Activated naive CD4-positive, alpha-beta T cell (primary cell): ENCODE measurements around the gene STUB1.

ENCODE experiments used
- DNase-seq, 4 experiments: peaks; one replicate each; lab custom pipeline; 2025; lab: John Stamatoyannopoulos, UW

The STUB1 gene

GRCh38 chr16:644556-644955 is 35.7 kb upstream of the STUB1 start:
- no peak for DNase-seq

DNA sequence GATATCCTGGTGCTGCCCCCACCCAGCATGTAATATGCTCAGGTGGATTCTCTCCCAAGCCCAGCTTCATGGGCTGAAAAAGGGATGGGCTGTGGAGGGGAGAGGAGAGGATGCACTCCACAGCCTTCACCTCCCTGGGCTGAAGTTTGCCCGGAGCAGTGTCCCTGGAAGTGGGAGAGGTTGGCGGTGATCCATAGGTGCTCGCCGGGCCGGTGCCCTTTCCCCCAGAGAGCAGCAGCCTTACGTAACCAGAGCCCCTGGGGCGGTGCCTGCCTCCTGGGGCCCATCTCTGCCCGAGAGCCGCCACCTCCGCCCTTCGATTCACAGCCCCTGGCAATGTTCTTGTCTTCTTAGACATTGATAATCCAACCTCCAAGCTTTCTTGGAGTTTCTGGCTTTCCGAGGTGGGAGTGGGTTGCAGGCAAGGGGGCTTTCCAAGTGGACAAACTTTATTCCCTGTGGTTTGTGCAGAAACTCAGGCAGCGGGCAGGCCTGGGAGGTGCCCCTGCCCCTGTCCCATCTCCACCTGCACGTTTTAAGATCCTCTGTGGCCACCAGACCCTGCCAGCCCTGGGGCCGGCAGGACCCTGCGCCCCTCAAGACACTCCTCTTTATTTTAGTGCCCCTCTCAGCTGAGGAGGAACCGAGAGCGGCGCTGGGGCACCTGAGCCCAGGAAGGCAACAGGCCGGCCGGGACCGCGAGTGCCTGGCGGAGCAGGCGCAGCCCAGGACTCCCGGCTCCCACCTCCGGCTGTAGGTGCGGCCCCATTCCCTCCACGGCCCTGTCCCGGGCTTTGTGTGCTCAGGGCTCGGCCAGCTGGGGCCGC is 34.1 kb upstream of the STUB1 start:
- DNase-seq, result no peak

DNA sequence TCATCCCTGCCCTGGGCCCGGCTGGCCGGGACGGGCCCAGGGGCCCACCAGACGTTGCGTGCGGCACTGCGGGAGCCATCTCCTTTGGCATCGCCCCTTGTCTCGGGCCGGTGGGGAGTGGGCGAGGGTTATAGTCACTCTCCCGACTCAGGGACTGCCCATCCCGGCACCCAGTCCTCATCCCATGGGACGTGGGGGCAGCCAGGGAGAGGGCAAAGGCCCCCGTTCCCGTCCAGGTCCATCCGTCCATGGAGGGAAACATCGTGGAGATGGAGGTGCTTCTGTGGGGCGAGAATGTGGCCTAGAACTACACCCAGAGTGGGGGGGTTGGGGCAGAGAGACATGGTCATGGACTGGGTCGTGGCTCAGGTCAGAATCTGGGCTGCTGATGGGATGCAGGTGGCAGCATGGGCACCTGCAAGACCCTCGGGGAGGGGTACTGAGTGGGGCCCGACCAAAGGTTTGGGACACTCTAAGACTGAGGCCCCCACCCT is 33.5 kb upstream of the STUB1 start:
- DNase-seq, result no peak

- no peak for DNase-seq
Observed at GRCh38 chr16:647173-647902, 32.9 kb upstream of the STUB1 start.

DNA sequence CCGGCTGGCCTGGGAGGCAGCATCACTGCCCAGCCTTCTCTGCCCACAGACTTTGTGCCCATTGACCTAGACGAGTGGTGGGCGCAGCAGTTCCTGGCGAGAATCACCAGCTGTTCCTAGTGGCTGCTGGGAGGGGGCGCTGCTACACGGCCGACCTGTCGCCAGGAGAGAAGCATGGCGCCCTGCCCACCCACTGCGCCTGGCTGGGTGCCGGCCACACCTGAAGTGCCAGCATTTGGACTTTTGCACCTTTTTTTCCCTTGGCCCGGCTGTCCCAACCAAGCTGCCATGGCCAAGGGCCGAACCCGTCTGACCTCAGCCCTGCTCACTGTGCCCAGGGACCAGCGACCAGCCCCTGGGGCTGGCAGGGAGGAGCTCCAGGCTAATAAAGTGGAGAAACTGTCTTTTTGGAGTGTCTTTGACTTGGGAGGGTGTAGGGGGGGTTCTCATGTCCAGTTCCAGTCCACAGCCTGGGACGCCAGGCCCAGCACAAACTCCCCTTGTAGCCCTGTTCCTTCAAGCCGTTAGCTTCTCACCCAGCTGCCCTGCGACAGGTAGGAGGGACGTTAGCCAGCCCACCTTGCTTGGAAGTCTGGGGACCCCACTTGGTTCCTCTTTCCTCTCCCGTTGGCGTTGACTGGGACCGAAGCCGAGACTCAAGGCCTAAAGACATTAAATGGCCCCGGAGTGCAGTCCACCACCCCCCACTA is 32.0 kb upstream of the STUB1 start:
- DNase-seq, result no peak

GRCh38 chr16:648781-649589 is 31.2 kb upstream of the STUB1 start, which contains the start of gene WDR90:
Gene WDR90, plus strand, starts transcription at chr16:649365. Its CDS starts 52 bp downstream, at chr16:649417.
- peak; percentile 77 to 90 (median 80) for DNase-seq

- DNase-seq, result no peak
Observed at GRCh38 chr16:649631-650030, 30.6 kb upstream of the STUB1 start.

DNA sequence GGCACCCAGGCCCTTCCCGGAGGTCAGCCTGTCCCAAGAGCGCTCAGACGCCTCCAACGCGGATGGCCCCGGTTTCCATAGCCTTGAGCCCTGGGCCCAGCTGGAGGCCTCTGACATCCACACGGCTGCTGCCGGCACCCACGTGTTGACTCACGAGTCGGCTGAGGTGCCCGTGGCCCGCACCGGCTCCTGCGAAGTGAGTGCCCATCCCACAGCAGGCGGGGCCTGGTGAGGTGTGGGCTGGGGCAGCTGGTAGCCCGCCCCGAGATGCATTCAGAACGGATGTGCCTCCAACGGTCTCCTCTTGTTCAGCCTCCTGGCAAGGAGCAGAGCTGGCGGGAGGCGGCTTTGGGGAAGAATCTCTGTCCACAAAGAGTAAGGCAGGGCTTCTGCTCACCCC is 28.4 kb upstream of the STUB1 start:
- DNase-seq, result no peak

DNA sequence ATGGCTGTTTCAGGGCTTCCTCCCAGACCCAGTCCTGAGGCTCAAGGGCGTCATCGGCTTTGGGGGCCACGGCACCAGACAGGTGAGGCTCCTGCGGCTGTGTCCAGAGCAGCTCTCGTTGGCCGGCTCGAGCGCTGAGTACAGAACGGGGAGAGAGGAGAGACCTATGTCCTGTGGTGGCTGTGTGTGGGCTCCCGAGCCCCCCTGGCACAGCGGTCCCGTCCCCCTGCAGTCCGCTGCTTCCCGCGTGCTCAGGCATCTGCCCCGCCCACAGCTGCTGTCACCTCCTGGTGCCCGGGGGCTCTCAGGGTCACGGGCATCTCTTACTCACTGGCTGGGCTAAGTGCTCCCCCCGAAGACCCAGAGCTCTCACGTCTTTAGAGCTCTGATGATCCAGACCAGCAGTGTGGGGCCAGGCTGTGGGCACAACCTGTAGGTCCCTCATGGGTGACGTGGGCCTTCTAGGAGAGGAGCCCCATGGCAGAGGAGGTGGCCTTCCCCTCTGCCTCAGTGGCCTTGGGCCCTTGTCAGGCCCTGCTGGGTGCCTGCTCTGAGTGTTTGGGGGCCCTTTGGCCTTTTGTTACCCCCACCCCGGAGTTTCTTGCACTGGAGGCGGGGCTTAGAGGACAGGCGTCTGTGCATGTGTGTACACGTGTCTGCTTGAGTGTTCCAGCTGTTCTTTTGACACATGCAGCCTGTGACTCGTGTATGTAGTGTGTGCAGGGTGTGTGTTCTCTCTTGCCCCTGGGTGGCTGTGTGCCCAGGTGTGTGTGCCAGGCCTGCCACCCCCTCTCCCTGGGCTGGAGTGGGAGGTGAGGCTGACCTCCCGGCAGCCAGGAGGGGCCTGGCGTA is 27.5 kb upstream of the STUB1 start:
- DNase-seq, result no peak

GRCh38 chr16:654034-654433 is 26.2 kb upstream of the STUB1 start:
- DNase-seq, result no peak

GRCh38 chr16:657487-657886 is 22.7 kb upstream of the STUB1 start:
- DNase-seq, result no peak

DNA sequence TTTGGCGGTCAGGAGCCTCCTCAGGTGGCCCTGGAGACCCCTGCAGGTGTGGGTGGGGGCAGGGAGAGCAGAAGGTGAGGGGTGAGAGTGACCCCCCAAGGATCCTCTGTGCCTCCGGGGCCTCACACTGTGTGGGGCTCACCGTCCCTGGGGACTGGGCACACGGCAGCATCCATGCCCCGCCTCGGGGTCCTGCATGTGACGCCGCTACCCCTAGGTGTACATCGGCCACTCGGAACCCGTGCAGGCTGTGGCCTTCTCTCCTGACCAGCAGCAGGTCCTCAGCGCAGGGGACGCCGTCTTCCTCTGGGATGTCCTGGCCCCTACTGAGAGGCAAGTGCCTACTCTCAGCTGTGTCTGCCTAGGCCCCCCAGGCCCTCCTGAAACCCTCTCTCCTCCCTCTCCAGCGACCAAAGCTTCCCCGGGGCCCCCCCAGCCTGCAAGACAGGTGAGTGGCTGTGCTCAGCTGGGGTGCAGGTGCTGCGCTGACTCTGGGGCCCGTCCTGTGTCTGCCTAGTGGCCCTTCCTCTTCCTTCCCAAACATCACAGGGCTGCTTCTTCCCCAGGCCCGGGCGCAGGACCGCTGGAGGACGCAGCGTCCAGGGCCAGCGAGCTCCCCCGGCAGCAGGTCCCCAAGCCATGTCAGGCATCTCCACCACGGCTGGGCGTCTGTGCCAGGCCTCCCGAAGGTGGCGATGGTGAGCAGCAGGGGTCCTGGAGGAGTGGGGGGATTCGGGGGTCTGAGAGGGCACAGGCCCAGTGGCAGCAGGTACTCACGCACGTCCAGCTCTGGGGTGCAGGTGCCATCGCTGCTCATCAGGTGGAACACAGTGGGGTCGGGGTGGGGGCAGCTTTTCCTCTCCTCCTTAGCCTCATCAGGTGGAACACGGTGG is 21.3 kb upstream of the STUB1 start:
- DNase-seq, result no peak

GRCh38 chr16:659618-660017 is 20.6 kb upstream of the STUB1 start:
- no peak for DNase-seq

DNA sequence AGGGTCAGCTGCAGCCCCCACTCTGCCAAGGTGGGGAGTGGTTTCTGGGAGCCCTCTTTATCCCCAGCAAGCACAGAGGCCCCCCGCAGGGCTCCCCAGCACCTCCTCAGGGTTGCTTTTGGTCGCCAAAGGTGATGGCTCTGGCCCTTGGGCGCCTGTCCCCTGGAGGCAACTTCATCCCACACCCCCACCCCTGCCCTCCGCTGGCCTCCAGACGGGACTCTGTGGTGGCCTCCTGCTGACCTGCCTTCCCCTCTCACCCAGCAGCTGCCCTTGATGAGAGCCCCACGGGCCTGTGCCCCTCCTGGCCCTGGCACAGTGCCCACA is 20.1 kb upstream of the STUB1 start:
- DNase-seq, result no peak

DNA sequence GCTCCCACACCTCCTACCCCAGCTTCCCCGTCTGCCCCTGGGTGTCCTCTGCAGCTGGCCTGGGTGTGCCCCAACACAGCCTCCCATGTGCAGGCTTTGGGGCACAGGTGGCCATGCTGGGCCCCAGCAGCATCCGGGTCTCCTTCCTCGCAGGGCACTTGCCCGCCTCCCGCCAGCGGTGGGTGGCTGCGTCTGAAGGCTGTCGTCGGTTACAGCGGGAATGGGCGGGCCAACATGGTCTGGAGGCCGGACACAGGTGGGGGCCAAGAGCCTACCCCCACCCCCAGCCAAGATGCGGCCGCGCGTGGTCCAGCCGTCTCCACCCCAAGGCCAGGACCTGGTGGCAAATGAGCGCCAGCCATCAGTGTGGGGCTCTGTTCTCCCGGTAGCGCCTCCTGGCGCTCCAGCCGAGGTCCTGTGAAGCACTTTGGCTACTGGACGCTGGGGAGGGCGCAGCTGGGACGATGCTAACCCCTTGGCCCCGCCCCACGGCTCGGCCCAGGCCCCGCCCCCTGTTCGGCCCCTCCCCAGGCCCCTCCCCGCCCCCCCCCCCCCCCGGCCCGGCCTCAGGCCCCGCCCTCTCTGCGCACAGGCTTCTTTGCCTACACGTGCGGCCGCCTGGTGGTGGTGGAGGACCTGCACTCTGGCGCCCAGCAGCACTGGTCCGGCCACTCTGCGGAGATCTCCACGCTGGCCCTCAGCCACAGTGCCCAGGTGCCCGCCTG is 19.6 kb upstream of the STUB1 start:
- peak in 3 of 4 experiments; percentile 50 to 75 (median 61) for DNase-seq

GRCh38 chr16:661184-661821 is 18.9 kb upstream of the STUB1 start:
- DNase-seq, result no peak

- no peak for DNase-seq
Observed at GRCh38 chr16:662095-662494, 18.1 kb upstream of the STUB1 start.

DNA sequence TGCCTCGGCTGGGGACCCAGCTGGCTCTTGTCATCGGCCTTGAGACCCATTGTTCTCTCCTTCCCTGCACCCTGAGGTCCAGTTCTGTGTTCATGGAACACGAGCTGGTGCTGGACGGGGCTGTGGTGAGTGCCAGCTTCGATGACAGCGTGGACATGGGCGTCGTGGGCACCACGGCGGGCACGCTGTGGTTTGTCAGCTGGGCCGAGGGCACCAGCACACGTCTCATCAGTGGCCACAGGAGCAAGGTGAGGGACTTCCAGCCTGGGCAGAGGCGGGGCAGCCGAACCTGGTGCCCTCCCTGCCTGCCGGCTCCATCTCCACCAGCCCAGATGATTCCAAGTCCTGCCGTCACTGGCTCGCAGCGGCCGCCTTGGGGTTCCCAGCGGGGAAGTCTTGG is 17.6 kb upstream of the STUB1 start:
- DNase-seq, result no peak

DNA sequence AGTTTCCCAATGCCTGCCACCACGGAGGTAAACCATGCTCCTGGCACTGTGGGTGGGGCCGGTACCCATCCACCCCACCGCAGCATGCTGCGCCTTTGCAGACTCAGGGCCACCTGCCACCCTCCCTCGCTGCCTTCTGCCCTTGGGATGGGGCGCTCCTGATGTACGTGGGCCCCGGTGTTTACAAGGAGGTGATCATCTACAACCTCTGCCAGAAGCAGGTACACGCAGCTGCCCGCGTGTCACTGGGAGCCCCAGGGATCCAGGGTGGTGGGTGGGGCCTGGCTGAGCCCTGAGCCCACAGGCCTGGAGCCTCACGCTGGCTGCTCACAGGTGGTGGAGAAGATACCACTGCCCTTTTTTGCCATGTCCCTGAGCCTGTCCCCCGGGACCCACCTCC is 13.6 kb upstream of the STUB1 start:
- no peak for DNase-seq
